Left forelimb (tissue), 1 donor: ENCODE data around the gene C1orf21.

Experiments
- DNase-seq: peaks from one replicate; pipeline ENCODE4 v3.0.0-alpha.2; 2018; ENCODE audit warnings: low spot score

The C1orf21 gene

GRCh38 chr1:184486761-184487445 lies 100.1 kb downstream of the C1orf21 start:
- no peak for DNase-seq

GRCh38 chr1:184487531-184488193 lies 100.8 kb downstream of the C1orf21 start:
- no peak for DNase-seq

GRCh38 chr1:184489908-184490307 lies 103.1 kb downstream of the C1orf21 start:
- no peak for DNase-seq

- DNase-seq, result no peak
Observed at GRCh38 chr1:184492536-184492935, 105.7 kb downstream of the C1orf21 start.

- no peak for DNase-seq
Observed at GRCh38 chr1:184493987-184494388, 107.2 kb downstream of the C1orf21 start.

- DNase-seq, result no peak
Observed at GRCh38 chr1:184494929-184495328, 108.1 kb downstream of the C1orf21 start.

GRCh38 chr1:184497959-184498723 lies 111.3 kb downstream of the C1orf21 start:
- no peak for DNase-seq

- DNase-seq, result no peak
Observed at GRCh38 chr1:184499616-184500015, 112.8 kb downstream of the C1orf21 start.

- no peak for DNase-seq
Observed at GRCh38 chr1:184502161-184502560, 115.3 kb downstream of the C1orf21 start.

GRCh38 chr1:184503221-184503749 lies 116.5 kb downstream of the C1orf21 start:
- DNase-seq, result no peak

- DNase-seq, result no peak
Observed at GRCh38 chr1:184504040-184504954, 117.5 kb downstream of the C1orf21 start.

GRCh38 chr1:184504955-184505338 lies 118.1 kb downstream of the C1orf21 start:
- no peak for DNase-seq

- DNase-seq, result no peak
Observed at GRCh38 chr1:184506481-184506880, 119.7 kb downstream of the C1orf21 start.

- no peak for DNase-seq
Observed at GRCh38 chr1:184507165-184507564, 120.3 kb downstream of the C1orf21 start.

- no peak for DNase-seq
Observed at GRCh38 chr1:184507604-184508280, 120.9 kb downstream of the C1orf21 start.

- no peak for DNase-seq
Observed at GRCh38 chr1:184509105-184509504, 122.3 kb downstream of the C1orf21 start.

GRCh38 chr1:184510110-184510509 lies 123.3 kb downstream of the C1orf21 start:
- no peak for DNase-seq

- no peak for DNase-seq
Observed at GRCh38 chr1:184512724-184513123, 125.9 kb downstream of the C1orf21 start.

- DNase-seq, result no peak
Observed at GRCh38 chr1:184513421-184513820, 126.6 kb downstream of the C1orf21 start.

- DNase-seq, result no peak
Observed at GRCh38 chr1:184513966-184514365, 127.1 kb downstream of the C1orf21 start.

- DNase-seq, result no peak
Observed at GRCh38 chr1:184514447-184514846, 127.6 kb downstream of the C1orf21 start.
